H1 (cell line): Measurements from ENCODE around the gene HAUS2. TPM values are rescaled to one million over a fixed set of nuclear protein-coding genes. Genes with fewer than 3 reads are reported as not detected.
A peak's percentile ranks its signal among the peaks of the same experiment; 100 is the strongest.

Source experiments
- CTCF ChIA-PET: fragments of 300-600 bp; sonication (Branson Sonifier 250); formaldehyde crosslinking; loops from one replicate; lab custom pipeline; 2021; ENCODE audit not compliant: partially characterized antibody; lab: Charles Lee
- POLR2A ChIA-PET: fragments of 300-600 bp; sonication (Branson Sonifier 250); formaldehyde crosslinking; loops from one replicate; lab custom pipeline; 2021; ENCODE audit warnings: inconsistent platforms; ENCODE audit not compliant: partially characterized antibody; lab: Charles Lee
- DNase-seq, 2 experiments: peaks; one replicate each; pipeline versions ENCODE4 v3.0.0 to v3.0.0-alpha.2; 2010 to 2022; ENCODE audit warnings: low spot score in 2 of 2, low read depth in 1 of 2, mixed read lengths in 1 of 2
- FAIRE-seq: peaks from 2 replicates; lab custom pipeline; 2011; peaks lifted over from hg19 to GRCh38; lab: Jason Lieb, UNC
- H2AFZ ChIP-seq: 2 replicates; pipeline ENCODE4 v1.8.1; 2012; ENCODE audit warnings: low read length, inconsistent platforms
- H2AK5ac ChIP-seq: 2 replicates; pipeline ENCODE4 v1.6.1; 2013; ENCODE audit warnings: low read depth, low read length
- H2BK120ac ChIP-seq: replicated peaks from 2 replicates; pipeline ENCODE3; 2013; ENCODE audit warnings: low read depth, low read length, inconsistent platforms
- H2BK12ac ChIP-seq: 2 replicates; pipeline ENCODE4 v1.6.1; 2013; ENCODE audit warnings: low read depth, low read length
- H2BK15ac ChIP-seq: 2 replicates; pipeline ENCODE4 v1.6.1; 2013; ENCODE audit warnings: low read length
- H2BK20ac ChIP-seq: 2 replicates; pipeline ENCODE4 v1.6.1; 2013; ENCODE audit warnings: low read length
- H2BK5ac ChIP-seq: 2 replicates; pipeline ENCODE4 v1.6.1; 2013; ENCODE audit warnings: low read depth, low read length
- H3K14ac ChIP-seq: 2 replicates; pipeline ENCODE4 v1.6.1; 2013; ENCODE audit warnings: inconsistent platforms; ENCODE audit not compliant: insufficient read length
- H3K18ac ChIP-seq: 2 replicates; pipeline ENCODE4 v1.6.1; 2013; ENCODE audit warnings: low read length; ENCODE audit errors: extremely low read depth
- H3K23ac ChIP-seq: 2 replicates; pipeline ENCODE4 v1.6.1; 2013; ENCODE audit warnings: inconsistent platforms; ENCODE audit not compliant: insufficient read length
- H3K23me2 ChIP-seq: 2 replicates; pipeline ENCODE4 v1.6.1; 2013; ENCODE audit warnings: low read depth, low read length
- H3K27ac ChIP-seq: 2 replicates; pipeline ENCODE4 v1.6.1; 2011; ENCODE audit warnings: low read depth, low read length, inconsistent platforms
- H3K27me3 ChIP-seq, 4 experiments: replicated peaks in 1 of 4; 1 replicate in 1 of 4; 2 replicates in 3 of 4; pipeline versions ENCODE4 v1.6.1 to v1.8.1; 2011 to 2013; ENCODE audit warnings: low read length in 3 of 4, mild to moderate bottlenecking in 3 of 4, inconsistent platforms in 2 of 4, mixed read lengths in 2 of 4, moderate library complexity in 1 of 4; ENCODE audit not compliant: control insufficient read depth in 3 of 4, insufficient read depth in 3 of 4; ENCODE audit errors: extremely low read depth in 1 of 4
- H3K36me3 ChIP-seq, 4 experiments: 2 replicates each; pipeline versions ENCODE4 v1.6.1 to v1.8.1; 2011 to 2013; ENCODE audit warnings: mild to moderate bottlenecking in 4 of 4, low read length in 3 of 4, moderate library complexity in 2 of 4, control low read depth in 1 of 4, inconsistent platforms in 1 of 4; ENCODE audit not compliant: insufficient read depth in 4 of 4, control insufficient read depth in 2 of 4
- H3K4ac ChIP-seq: replicated peaks from 2 replicates; pipeline ENCODE3; 2013; ENCODE audit warnings: low read length, low read depth, mixed read lengths, inconsistent platforms; ENCODE audit not compliant: insufficient read length
- H3K4me1 ChIP-seq, 4 experiments: replicated peaks in 1 of 4; 1 replicate in 1 of 4; 2 replicates in 3 of 4; pipeline versions ENCODE4 v1.6.1 to v1.8.1; 2011 to 2013; ENCODE audit warnings: low read length in 3 of 4, inconsistent platforms in 2 of 4, mixed read lengths in 1 of 4; ENCODE audit not compliant: insufficient read depth in 4 of 4, control insufficient read depth in 3 of 4
- H3K4me2 ChIP-seq, 2 experiments: 2 replicates each; pipeline versions ENCODE4 v1.6.1 to v1.8.1; 2011 to 2013; ENCODE audit warnings: low read depth in 2 of 2, low read length in 2 of 2, control low read depth in 1 of 2, inconsistent platforms in 1 of 2, mild to moderate bottlenecking in 1 of 2; ENCODE audit not compliant: insufficient read depth in 1 of 2
- H3K4me3 ChIP-seq, 4 experiments: fragments of 200-600, 300-600 bp in 1 of 4; sonication (generic), shearing (Covaris generic), sonication (Bioruptor Twin) in 1 of 4; 2 replicates each; pipeline versions ENCODE4 v1.5.1 to v1.8.1; 2011 to 2016; ENCODE audit warnings: low read length in 4 of 4, low read depth in 3 of 4, control low read depth in 2 of 4, inconsistent platforms in 2 of 4, mild to moderate bottlenecking in 2 of 4, mixed read lengths in 1 of 4, moderate library complexity in 1 of 4; ENCODE audit not compliant: insufficient read depth in 2 of 4; ENCODE audit errors: extremely low read depth in 1 of 4
- H3K56ac ChIP-seq: replicated peaks from 2 replicates; pipeline ENCODE3; 2013; ENCODE audit warnings: low read depth, mild to moderate bottlenecking, mixed read lengths, low read length, inconsistent platforms; ENCODE audit not compliant: insufficient read length
- H3K79me1 ChIP-seq: 2 replicates; pipeline ENCODE4 v1.6.1; 2013; ENCODE audit warnings: low read depth, low read length, control low read depth
- H3K79me2 ChIP-seq, 2 experiments: 2 replicates each; pipeline versions ENCODE4 v1.6.1 to v1.8.1; 2012 to 2013; ENCODE audit warnings: low read length in 2 of 2, mild to moderate bottlenecking in 2 of 2, inconsistent platforms in 1 of 2; ENCODE audit not compliant: insufficient read depth in 2 of 2, control insufficient read depth in 1 of 2
- H3K9ac ChIP-seq, 4 experiments: replicated peaks in 1 of 4; 1 replicate in 1 of 4; 2 replicates in 3 of 4; pipeline versions ENCODE4 v1.6.1 to v1.8.1; 2011 to 2013; ENCODE audit warnings: low read depth in 3 of 4, low read length in 3 of 4, control low read depth in 2 of 4, mild to moderate bottlenecking in 2 of 4, moderate library complexity in 2 of 4, inconsistent platforms in 1 of 4; ENCODE audit errors: extremely low read depth in 1 of 4
- H3K9me3 ChIP-seq, 2 experiments: 2 replicates each; pipeline versions ENCODE4 v1.6.1 to v1.8.1; 2012 to 2013; ENCODE audit warnings: mild to moderate bottlenecking in 2 of 2, moderate library complexity in 2 of 2, control low read depth in 1 of 2, inconsistent platforms in 1 of 2, low read depth in 1 of 2, low read length in 1 of 2, mixed read lengths in 1 of 2; ENCODE audit not compliant: insufficient read depth in 2 of 2
- H4K20me1 ChIP-seq, 2 experiments: replicated peaks in 1 of 2; 2 replicates each; pipeline versions ENCODE3 to v1.8.1; 2011 to 2013; ENCODE audit warnings: inconsistent platforms in 2 of 2, low read length in 2 of 2, mild to moderate bottlenecking in 1 of 2; ENCODE audit not compliant: insufficient read depth in 2 of 2, control insufficient read depth in 1 of 2
- H4K5ac ChIP-seq: 2 replicates; pipeline ENCODE4 v1.6.1; 2013; ENCODE audit warnings: low read length, low read depth, mixed read lengths, inconsistent platforms; ENCODE audit not compliant: insufficient read length
- H4K8ac ChIP-seq: 2 replicates; pipeline ENCODE4 v1.8.0; 2013; ENCODE audit warnings: mild to moderate bottlenecking, moderate library complexity, low read length, inconsistent platforms; ENCODE audit not compliant: insufficient read depth; ENCODE audit errors: extremely low read depth
- H4K91ac ChIP-seq: replicated peaks from 2 replicates; pipeline ENCODE3; 2013; ENCODE audit warnings: low read length, mixed read lengths, inconsistent platforms; ENCODE audit not compliant: insufficient read length
- CHD2 ChIP-seq: IDR thresholded peaks from 2 replicates; pipeline ENCODE4 v1.6.1; 2012; ENCODE audit warnings: low read length, improper control_type of control experiment
- JUN ChIP-seq: IDR thresholded peaks from 2 replicates; pipeline ENCODE4 v1.6.1; 2011; ENCODE audit warnings: low read depth, mild to moderate bottlenecking, improper control_type of control experiment, low read length
- PHF8 ChIP-seq: fragments of 200-600 bp; sonication (generic); conservative IDR thresholded peaks from 2 replicates; pipeline ENCODE4 v1.7.1; 2012; ENCODE audit warnings: low read depth, mild to moderate bottlenecking, inconsistent platforms, low read length, moderate library complexity
- SIX5 ChIP-seq: IDR thresholded peaks from 2 replicates; pipeline ENCODE4 v1.6.1; 2011; ENCODE audit warnings: mild to moderate bottlenecking, low read depth, low read length
- SP4 ChIP-seq: IDR thresholded peaks from 2 replicates; pipeline ENCODE4 v1.6.1; 2012; ENCODE audit warnings: low read length, inconsistent platforms
- WGBS, 2 experiments: shearing (Covaris generic) in 1 of 2; methylation state at CpG; one replicate each; pipeline versions ENCODE4 v1.1.6 to v1.1.7; 2013 to 2015; ENCODE audit warnings: low lambda C conversion rate in 2 of 2, mixed read lengths in 2 of 2, inconsistent platforms in 1 of 2, low coverage in 1 of 2, missing lambda C conversion rate in 1 of 2; ENCODE audit not compliant: insufficient replicate concordance in 2 of 2, insufficient coverage in 1 of 2, insufficient read length in 1 of 2; ENCODE audit errors: extremely low coverage in 1 of 2, missing lambda C conversion rate in 1 of 2; 5-methylcytosine and 5-hydroxymethylcytosine counted together
- polyA plus RNA-seq, 7 experiments: library from polyadenylated mRNA; depleted of rRNA in 3 of 7; stranded (reverse) in 5 of 7; unstranded in 2 of 7; fragments of >200 nt in 5 of 7; fragments of 200-250 nt in 2 of 7; gene quantifications; 1 replicate in 5 of 7; 2 replicates in 1 of 7; 4 replicates in 1 of 7; pipeline versions ENCODE4 v1.2.1 to v1.2.3, GENCODE V29; 2011 to 2013; ENCODE audit warnings: missing spikeins in 2 of 7, mixed read lengths in 2 of 7
- total RNA-seq: library from RNA; stranded (reverse); fragmentation: NEBNext Ultra II Directional; extraction: Animal tissue kit (Norgen Biotek cat#: 25700); gene quantifications from 2 replicates; pipeline ENCODE4 v1.2.1, GENCODE V29; 2021

The HAUS2 gene
- total and polyA plus RNA-seq, 2 of the 8 experiments (the other 6 are each of a cell fraction or from before 2014, with no cell fraction given) = 12.1 to 33.5 TPM

- ChIA-PET CTCF (interaction anchor here (1.2 to 3.2 kb wide), 7 partner anchors 9 to 124 kb away, joined by 3 to 28 read pairs (median 7); no protein-coding TSS in a partner anchor), POLR2A (interaction anchor here (0.6 to 1.9 kb wide), 2 partner anchors 16 to 250 kb away, joined by 3 read pairs; no protein-coding TSS in a partner anchor)
- no peak overlapping the region for H2BK15ac ChIP-seq
Observed at GRCh38 chr15:42593143-42593542, 44.5 kb downstream of the HAUS2 start.

More at GRCh38 chr15:42593143-42593542, 44.5 kb downstream of the HAUS2 start:
- Histone ChIP-seq H2AFZ (no peak overlapping the region), H3K4me1 (peaks cover 0 to 4% (median under 1%) of the 10 kb centered on the region in 4 experiments; a peak in 2 of 7 replicates), H3K23ac (peak overlapping the region; percentile 96), H2AK5ac (no peak overlapping the region), H4K8ac (no peak overlapping the region), H3K23me2 (no peaks in the 10 kb centered on the region), H3K56ac (no peak overlapping the region), H3K4me2 (no peak overlapping the region), H2BK12ac (no peak overlapping the region), H3K4ac (no peak overlapping the region), H3K4me3 (no peak overlapping the region), H3K9ac (no peak overlapping the region), H2BK20ac (no peak overlapping the region), H2BK5ac (no peak overlapping the region), H3K14ac (no peak overlapping the region), H3K79me1 (no peaks in the 10 kb centered on the region), H2BK120ac (no peak overlapping the region), H3K9me3 (no peaks in the 10 kb centered on the region), H3K79me2 (no peaks in the 10 kb centered on the region)
- WGBS, 2 experiments = 96% methylated on average over 4 of the region's 4 CpGs; no CpG with 5 or more reads in 1 of the 2 experiments
- DNase-seq = no peak
- FAIRE-seq = no peak
- TF ChIP-seq SIX5 (no peak), PHF8 (no peak), CHD2 (no peak), SP4 (no peak), JUN (no peak)
- TF ChIP-seq, all 59 proteins: peak for 0
- H3K27me3 ChIP-seq = no peaks in the 10 kb centered on the region
- no peak overlapping the region for H3K27ac ChIP-seq
- H3K18ac ChIP-seq = no peak overlapping the region
- H4K20me1 ChIP-seq = no peaks in the 10 kb centered on the region
- H3K36me3 ChIP-seq = no peaks in the 10 kb centered on the region
- no peak overlapping the region for H4K91ac ChIP-seq
- no peak overlapping the region for H4K5ac ChIP-seq
